ENCODE results near the gene OR2F1. TPM values are rescaled to one million over a fixed set of nuclear protein-coding genes. Genes with fewer than 3 reads are reported as not detected.

The OR2F1 gene
- total RNA-seq, 1 donor from 2014 or later: not detected

GRCh38 chr7:143954135-143954534 lies 509 bp upstream of the OR2F1 start:
- Histone ChIP-seq H3K27ac (no peak overlapping the region), H3K9me3 (no peaks in the 10 kb centered on the region), H3K4me1 (no peaks in the 10 kb centered on the region), H3K4me3 (no peak overlapping the region), H3K36me3 (no peaks in the 10 kb centered on the region), H3K27me3 (no peaks in the 10 kb centered on the region)
- TF ChIP-seq POLR2A (IDR thresholded peaks at IDR 0.05): no peak
- TF ChIP-seq CTCF (IDR thresholded peaks at IDR 0.05): no peak
- no peak for TF ChIP-seq POLR2AphosphoS5 (IDR thresholded peaks at IDR 0.05; ENCODE audit: insufficient read depth in 1 of 2, low read depth in 1 of 2)
- no peak for DNase-seq (ENCODE audit: extremely low spot score in 2 of 2)
- intact Hi-C loops (cut with DNase I): no loop called here

- DNase-seq (ENCODE audit: extremely low spot score in 2 of 2): no peak
- H3K4me3 ChIP-seq: no peak overlapping the region
- H3K27ac ChIP-seq: no peak overlapping the region
- intact Hi-C loops (cut with DNase I): no loop called here
- no peaks in the 10 kb centered on the region for H3K27me3 ChIP-seq
- no peaks in the 10 kb centered on the region for H3K9me3 ChIP-seq
- H3K4me1 ChIP-seq: no peaks in the 10 kb centered on the region
- TF ChIP-seq POLR2AphosphoS5 (IDR thresholded peaks at IDR 0.05; ENCODE audit: insufficient read depth in 1 of 2, low read depth in 1 of 2) (no peak), CTCF (IDR thresholded peaks at IDR 0.05) (no peak), POLR2A (IDR thresholded peaks at IDR 0.05) (no peak)
- H3K36me3 ChIP-seq: no peaks in the 10 kb centered on the region
These were observed 4.1 kb downstream of the OR2F1 start for GRCh38 chr7:143958781-143959180.

GRCh38 chr7:143960813-143961610 lies 6.4 kb downstream of the OR2F1 start:
- intact Hi-C loops (cut with DNase I): no loop called here
- Histone ChIP-seq H3K4me3 (no peak overlapping the region), H3K36me3 (no peaks in the 10 kb centered on the region), H3K27ac (no peak overlapping the region), H3K4me1 (no peaks in the 10 kb centered on the region), H3K9me3 (no peaks in the 10 kb centered on the region), H3K27me3 (no peaks in the 10 kb centered on the region)
- DNase-seq (ENCODE audit: extremely low spot score in 2 of 2): no peak
- no peak for TF ChIP-seq CTCF (IDR thresholded peaks at IDR 0.05)
- TF ChIP-seq POLR2A (IDR thresholded peaks at IDR 0.05): no peak
- no peak for TF ChIP-seq POLR2AphosphoS5 (IDR thresholded peaks at IDR 0.05; ENCODE audit: insufficient read depth in 1 of 2, low read depth in 1 of 2)

- Histone ChIP-seq H3K27ac (no peak overlapping the region), H3K36me3 (no peaks in the 10 kb centered on the region), H3K4me1 (no peaks in the 10 kb centered on the region), H3K4me3 (no peak overlapping the region), H3K27me3 (no peaks in the 10 kb centered on the region), H3K9me3 (no peaks in the 10 kb centered on the region)
- no peak for DNase-seq (ENCODE audit: extremely low spot score in 2 of 2)
- intact Hi-C loops (cut with DNase I): no loop called here
- TF ChIP-seq POLR2AphosphoS5 (IDR thresholded peaks at IDR 0.05; ENCODE audit: insufficient read depth in 1 of 2, low read depth in 1 of 2): no peak
These were observed 10.6 kb downstream of the OR2F1 start for GRCh38 chr7:143965280-143965679.

GRCh38 chr7:143967398-143967797 lies 12.8 kb downstream of the OR2F1 start:
- H3K27ac ChIP-seq: no peak overlapping the region
- intact Hi-C loops (cut with DNase I): no loop called here
- TF ChIP-seq POLR2A (IDR thresholded peaks at IDR 0.05): no peak
- no peak for TF ChIP-seq POLR2AphosphoS5 (IDR thresholded peaks at IDR 0.05; ENCODE audit: insufficient read depth in 1 of 2, low read depth in 1 of 2)
- no peak for TF ChIP-seq CTCF (IDR thresholded peaks at IDR 0.05)

More at GRCh38 chr7:143967398-143967797, 12.8 kb downstream of the OR2F1 start:
- no peaks in the 10 kb centered on the region for H3K27me3 ChIP-seq
- H3K4me3 ChIP-seq: no peak overlapping the region
- no peak for DNase-seq (ENCODE audit: extremely low spot score in 2 of 2)
- H3K4me1 ChIP-seq: no peaks in the 10 kb centered on the region
- H3K9me3 ChIP-seq: no peaks in the 10 kb centered on the region
- H3K36me3 ChIP-seq: no peaks in the 10 kb centered on the region
